ENCODE results near the gene CRYM.

The CRYM gene

DNA sequence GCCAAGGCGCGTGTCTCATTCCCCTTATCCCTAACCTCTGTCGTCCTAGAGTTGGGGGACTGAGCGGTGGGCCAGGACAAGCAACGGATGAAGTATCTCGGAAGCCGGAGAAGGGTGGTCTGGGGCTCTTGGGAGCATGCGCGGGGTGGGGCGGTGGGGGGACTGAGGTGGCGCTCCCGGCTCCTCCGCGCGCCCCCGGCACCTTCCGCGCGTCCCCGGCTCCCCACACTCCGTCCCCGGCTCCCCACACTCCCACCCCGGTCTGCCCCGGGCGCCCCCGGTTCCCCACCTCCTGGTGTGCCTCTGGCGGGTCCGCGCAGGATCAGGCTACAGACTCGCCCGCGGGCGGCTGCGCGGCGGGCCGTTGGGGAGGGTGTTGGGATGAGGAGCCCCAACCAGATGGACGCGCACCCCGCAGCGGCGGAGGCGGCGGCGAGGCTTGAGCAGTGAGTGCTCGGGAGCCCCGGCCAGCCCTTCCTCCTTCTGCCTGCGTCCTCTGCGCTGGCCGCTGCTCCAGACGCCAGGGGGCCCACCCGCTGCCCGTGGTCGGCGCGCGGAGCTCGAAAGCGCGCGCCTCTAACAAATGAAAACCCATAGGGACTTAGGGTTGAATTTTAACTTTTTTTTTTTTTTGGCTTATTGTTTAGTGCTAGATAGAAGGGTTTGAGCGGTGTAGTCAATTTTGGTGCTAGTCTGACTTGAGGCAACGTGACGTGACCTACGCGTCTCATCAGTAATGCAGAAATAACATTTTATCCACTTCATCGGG is 5.6 kb upstream of the CRYM start:
- H3K4me1 ChIP-seq (ENCODE audit: control insufficient read depth in 1 of 2, insufficient read depth in 1 of 2, low read depth in 1 of 2, low read length in 1 of 2) = peaks cover 0 to 4% of the 10 kb centered on the region in 2 experiments
- TF ChIP-seq, protein P1, sequence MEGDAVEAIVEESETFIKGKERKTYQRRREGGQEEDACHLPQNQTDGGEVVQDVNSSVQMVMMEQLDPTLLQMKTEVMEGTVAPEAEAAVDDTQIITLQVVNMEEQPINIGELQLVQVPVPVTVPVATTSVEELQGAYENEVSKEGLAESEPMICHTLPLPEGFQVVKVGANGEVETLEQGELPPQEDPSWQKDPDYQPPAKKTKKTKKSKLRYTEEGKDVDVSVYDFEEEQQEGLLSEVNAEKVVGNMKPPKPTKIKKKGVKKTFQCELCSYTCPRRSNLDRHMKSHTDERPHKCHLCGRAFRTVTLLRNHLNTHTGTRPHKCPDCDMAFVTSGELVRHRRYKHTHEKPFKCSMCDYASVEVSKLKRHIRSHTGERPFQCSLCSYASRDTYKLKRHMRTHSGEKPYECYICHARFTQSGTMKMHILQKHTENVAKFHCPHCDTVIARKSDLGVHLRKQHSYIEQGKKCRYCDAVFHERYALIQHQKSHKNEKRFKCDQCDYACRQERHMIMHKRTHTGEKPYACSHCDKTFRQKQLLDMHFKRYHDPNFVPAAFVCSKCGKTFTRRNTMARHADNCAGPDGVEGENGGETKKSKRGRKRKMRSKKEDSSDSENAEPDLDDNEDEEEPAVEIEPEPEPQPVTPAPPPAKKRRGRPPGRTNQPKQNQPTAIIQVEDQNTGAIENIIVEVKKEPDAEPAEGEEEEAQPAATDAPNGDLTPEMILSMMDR (IDR thresholded peaks at IDR 0.05) = no peak
- H3K4me3 ChIP-seq (ENCODE audit: low read depth in 1 of 2, low read length in 1 of 2) = no peak overlapping the region
- no peaks in the 10 kb centered on the region for H3K36me3 ChIP-seq
- H3K9me3 ChIP-seq = no peaks in the 10 kb centered on the region
- H3K27ac ChIP-seq = no peak overlapping the region
- peaks cover 95% of the 10 kb centered on the region for H3K27me3 ChIP-seq

DNA sequence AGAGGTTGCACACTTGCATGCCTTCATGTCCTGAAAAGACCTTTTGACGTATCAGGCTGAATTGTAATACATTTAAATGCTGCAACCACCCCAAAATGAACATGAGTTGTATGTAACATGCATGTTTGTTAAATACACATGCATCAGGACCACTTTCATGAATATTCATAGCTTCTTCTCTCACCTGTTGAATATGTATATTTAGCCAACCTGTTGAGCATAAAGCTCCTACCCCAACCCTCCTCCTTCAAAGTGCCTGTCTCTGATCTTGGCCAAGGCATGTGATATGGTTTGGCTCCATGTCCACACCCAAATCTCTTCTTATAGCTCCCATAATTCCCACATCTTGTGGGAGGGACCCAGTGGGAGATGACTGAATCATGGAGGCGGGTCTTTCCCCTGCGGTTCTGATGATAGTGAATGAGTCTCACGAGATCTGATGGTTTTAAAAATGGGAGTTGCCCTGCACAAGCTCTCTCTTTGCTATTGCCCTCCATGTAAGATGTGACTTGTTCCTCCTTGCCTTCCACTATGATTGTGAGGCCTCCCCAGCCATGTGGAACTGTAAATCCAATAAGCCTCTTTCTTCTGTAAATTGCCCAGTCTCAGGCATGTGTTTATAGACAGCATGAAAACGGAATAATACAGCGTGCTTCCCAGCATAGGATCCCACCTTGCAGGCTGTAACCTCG is 3.8 kb upstream of the CRYM start:
- Histone ChIP-seq H3K4me3 (ENCODE audit: low read depth in 1 of 2, low read length in 1 of 2) (no peak overlapping the region), H3K27ac (no peak overlapping the region), H3K36me3 (no peaks in the 10 kb centered on the region), H3K4me1 (ENCODE audit: control insufficient read depth in 1 of 2, insufficient read depth in 1 of 2, low read depth in 1 of 2, low read length in 1 of 2) (peaks cover 0 to 12% of the 10 kb centered on the region in 2 experiments), H3K27me3 (peaks cover 98% of the 10 kb centered on the region), H3K9me3 (no peaks in the 10 kb centered on the region)
- TF ChIP-seq, protein P1 (IDR thresholded peaks at IDR 0.05) = no peak

DNA sequence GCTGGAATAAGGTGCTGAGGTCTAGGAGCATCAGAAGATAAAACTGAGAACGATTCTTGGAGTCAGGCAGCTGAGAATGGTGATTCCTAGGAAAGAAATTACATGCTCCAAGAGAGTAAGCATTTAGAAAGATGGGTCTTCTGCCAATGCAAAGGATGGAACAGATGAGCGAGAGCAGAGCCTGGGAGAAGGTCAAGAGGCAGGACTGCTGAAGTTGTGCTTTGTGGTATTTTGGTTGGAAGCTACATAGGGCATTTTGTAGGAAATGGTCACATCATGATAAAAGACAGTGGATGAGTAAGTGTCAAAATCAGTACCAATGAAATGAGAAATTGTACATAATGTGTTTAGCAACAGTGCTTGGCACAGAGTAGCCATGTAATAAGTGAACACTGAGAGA is 1.4 kb upstream of the CRYM start:
- no peak overlapping the region for H3K27ac ChIP-seq
- no peaks in the 10 kb centered on the region for H3K36me3 ChIP-seq
- no peak overlapping the region for H3K4me3 ChIP-seq (ENCODE audit: low read depth in 1 of 2, low read length in 1 of 2)
- peaks cover 100% of the 10 kb centered on the region for H3K27me3 ChIP-seq
- TF ChIP-seq, protein P1 (IDR thresholded peaks at IDR 0.05) = no peak
- H3K4me1 ChIP-seq (ENCODE audit: control insufficient read depth in 1 of 2, insufficient read depth in 1 of 2, low read depth in 1 of 2, low read length in 1 of 2) = peaks cover 0 to 12% of the 10 kb centered on the region in 2 experiments
- no peaks in the 10 kb centered on the region for H3K9me3 ChIP-seq

DNA sequence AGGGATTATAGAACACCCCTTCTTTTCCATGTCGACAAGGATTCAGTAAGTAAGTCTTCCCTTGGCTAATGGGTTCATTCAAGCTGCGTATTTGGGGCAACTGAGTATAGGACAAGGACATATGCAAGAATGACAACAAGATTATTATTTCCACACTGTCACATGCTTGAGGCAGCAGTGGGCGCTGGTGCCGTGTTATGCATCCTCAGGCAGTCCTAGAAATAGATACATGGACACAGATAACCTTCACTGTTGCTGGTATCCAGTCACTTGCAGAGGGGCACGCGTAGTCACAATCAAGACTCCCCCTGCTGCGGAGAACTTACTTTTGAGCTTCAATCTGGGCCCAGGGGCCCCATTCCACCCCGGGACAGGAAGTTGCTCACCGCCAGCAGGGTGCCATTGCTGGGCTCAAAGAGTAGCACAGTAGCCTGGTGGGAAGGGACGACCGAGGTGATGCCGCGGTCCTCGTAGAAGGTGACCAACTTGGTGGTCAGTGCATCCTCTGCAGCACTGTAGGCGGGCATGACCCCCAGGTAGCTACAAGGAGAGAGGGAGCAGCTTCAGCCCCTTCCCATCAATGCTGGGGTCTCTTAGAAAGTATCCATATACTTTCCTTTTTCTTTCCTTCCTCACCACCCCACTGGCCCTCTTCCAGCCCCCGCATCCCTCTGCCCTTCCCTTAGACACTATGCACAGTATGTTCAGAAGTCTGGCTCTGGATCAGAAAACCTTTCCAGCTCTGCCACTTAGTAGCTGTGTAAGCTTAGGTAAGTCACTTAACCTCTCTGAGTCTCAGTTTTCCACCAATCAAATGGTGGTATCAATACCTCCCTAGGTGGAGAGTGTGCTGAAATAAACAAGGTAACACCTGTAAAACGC is 804 bp downstream of the CRYM start:
- H3K4me1 ChIP-seq (ENCODE audit: control insufficient read depth in 1 of 2, insufficient read depth in 1 of 2, low read depth in 1 of 2, low read length in 1 of 2) = peaks cover 0 to 7% of the 10 kb centered on the region in 2 experiments

DNA sequence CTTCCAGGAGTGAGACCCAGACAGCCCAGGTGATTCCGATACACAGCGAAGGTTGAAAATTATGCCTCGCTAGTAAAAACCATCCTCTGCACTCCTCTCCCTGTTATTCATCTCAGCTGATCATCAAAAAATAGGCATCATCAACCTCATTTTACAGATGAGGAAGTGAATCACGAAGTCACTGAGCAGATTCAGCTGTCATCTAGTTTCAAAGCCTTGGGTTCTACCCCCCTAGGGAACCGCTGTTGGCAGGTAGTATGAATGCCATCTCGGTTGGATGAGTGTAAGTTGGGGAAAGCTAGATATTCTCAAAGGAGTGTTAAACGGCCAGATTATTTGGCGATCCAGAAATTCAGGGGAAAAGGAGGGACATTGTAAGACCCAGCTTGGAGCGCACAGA is 2.0 kb downstream of the CRYM start:
- TF ChIP-seq, protein P1 (IDR thresholded peaks at IDR 0.05) = no peak
- H3K4me1 ChIP-seq (ENCODE audit: control insufficient read depth in 1 of 2, insufficient read depth in 1 of 2, low read depth in 1 of 2, low read length in 1 of 2) = peaks cover 0 to 7% of the 10 kb centered on the region in 2 experiments
- H3K4me3 ChIP-seq (ENCODE audit: low read depth in 1 of 2, low read length in 1 of 2) = no peak overlapping the region
- H3K27ac ChIP-seq = no peak overlapping the region
- H3K9me3 ChIP-seq = no peaks in the 10 kb centered on the region
- no peaks in the 10 kb centered on the region for H3K36me3 ChIP-seq
- H3K27me3 ChIP-seq = peaks cover 80% of the 10 kb centered on the region

More for the DNA sequence above, 804 bp downstream of the CRYM start:
- Histone ChIP-seq H3K27me3 (peaks cover 92% of the 10 kb centered on the region), H3K36me3 (no peaks in the 10 kb centered on the region), H3K4me3 (ENCODE audit: low read depth in 1 of 2, low read length in 1 of 2) (no peak overlapping the region), H3K9me3 (no peaks in the 10 kb centered on the region), H3K27ac (no peak overlapping the region)
- TF ChIP-seq, protein P1 (IDR thresholded peaks at IDR 0.05) = no peak
